ENCODE data around the gene MPV17. TPM values are rescaled to one million over a fixed set of nuclear protein-coding genes. Genes with fewer than 3 reads are reported as not detected.

MPV17 gene
- total and polyA plus RNA-seq, 2 of the 13 experiments (the other 11 are each of a cell fraction or from before 2014, with no cell fraction given) = 48.9 to 129 TPM

- TF ChIP-seq ZNF564 (CRISPR knock-in tag; IDR thresholded peaks at IDR 0.05) (peak; percentile 84), KAT2B (IDR thresholded peaks at IDR 0.05; ENCODE audit: borderline replicate concordance, low read depth, low read length) (no peak), U2AF2 (IDR thresholded peaks at IDR 0.05; ENCODE audit: low read depth, low read length) (no peak), ZSCAN9 (CRISPR knock-in tag; IDR thresholded peaks at IDR 0.05; ENCODE audit: borderline replicate concordance) (peak; percentile 86), ELK4 (CRISPR knock-in tag; IDR thresholded peaks at IDR 0.05; ENCODE audit: borderline replicate concordance) (no peak), CHD4 (IDR thresholded peaks at IDR 0.05; ENCODE audit: borderline replicate concordance, low read length) (no peak), ZFP82 (CRISPR knock-in tag; IDR thresholded peaks at IDR 0.05; ENCODE audit: borderline replicate concordance) (peak; percentile 30), ZBTB4 (CRISPR knock-in tag; IDR thresholded peaks at IDR 0.05; ENCODE audit: borderline replicate concordance) (peak; percentile 98), ZKSCAN5 (CRISPR knock-in tag; IDR thresholded peaks at IDR 0.05) (no peak; the same call in 1 of the 2 replicates), STAT5B (CRISPR knock-in tag; IDR thresholded peaks at IDR 0.05) (0 out of 2 replicates have a peak, but pooled peaks have one; percentile 40), ZNF10 (CRISPR knock-in tag; IDR thresholded peaks at IDR 0.05; ENCODE audit: borderline replicate concordance, low read depth) (peak; percentile 93; the same call in 1 of the 2 replicates), RCOR2 (CRISPR knock-in tag; IDR thresholded peaks at IDR 0.05) (peak; percentile 56; the same call in 1 of the 2 replicates), GPN1 (CRISPR knock-in tag; IDR thresholded peaks at IDR 0.05; ENCODE audit: borderline replicate concordance) (no peak; the same call in 1 of the 2 replicates), PHF5A (CRISPR knock-in tag; IDR thresholded peaks at IDR 0.05; ENCODE audit: low read depth, unreplicated experiment) (peak; percentile 99), FUBP1 (CRISPR knock-in tag; IDR thresholded peaks at IDR 0.05; ENCODE audit: borderline replicate concordance) (peak; percentile 74; the same call in 1 of the 2 replicates), ZFP62 (CRISPR knock-in tag; IDR thresholded peaks at IDR 0.05) (peak; percentile 98)
- TF ChIP-seq, protein P1, sequence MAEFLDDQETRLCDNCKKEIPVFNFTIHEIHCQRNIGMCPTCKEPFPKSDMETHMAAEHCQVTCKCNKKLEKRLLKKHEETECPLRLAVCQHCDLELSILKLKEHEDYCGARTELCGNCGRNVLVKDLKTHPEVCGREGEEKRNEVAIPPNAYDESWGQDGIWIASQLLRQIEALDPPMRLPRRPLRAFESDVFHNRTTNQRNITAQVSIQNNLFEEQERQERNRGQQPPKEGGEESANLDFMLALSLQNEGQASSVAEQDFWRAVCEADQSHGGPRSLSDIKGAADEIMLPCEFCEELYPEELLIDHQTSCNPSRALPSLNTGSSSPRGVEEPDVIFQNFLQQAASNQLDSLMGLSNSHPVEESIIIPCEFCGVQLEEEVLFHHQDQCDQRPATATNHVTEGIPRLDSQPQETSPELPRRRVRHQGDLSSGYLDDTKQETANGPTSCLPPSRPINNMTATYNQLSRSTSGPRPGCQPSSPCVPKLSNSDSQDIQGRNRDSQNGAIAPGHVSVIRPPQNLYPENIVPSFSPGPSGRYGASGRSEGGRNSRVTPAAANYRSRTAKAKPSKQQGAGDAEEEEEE (CRISPR knock-in tag; IDR thresholded peaks at IDR 0.05; ENCODE audit: borderline replicate concordance) = peak; percentile 95; the same call in 1 of the 2 replicates
- TF ChIP-seq, protein P2, sequence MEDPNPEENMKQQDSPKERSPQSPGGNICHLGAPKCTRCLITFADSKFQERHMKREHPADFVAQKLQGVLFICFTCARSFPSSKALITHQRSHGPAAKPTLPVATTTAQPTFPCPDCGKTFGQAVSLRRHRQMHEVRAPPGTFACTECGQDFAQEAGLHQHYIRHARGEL (CRISPR knock-in tag; IDR thresholded peaks at IDR 0.05) = no peak; the same call in none of the 2 replicates
Measured at GRCh38 chr2:27370026-27370815, 47.3 kb upstream of the MPV17 start, which contains the start of the genes EIF2B4 and SNX17 (continued).

All from HepG2 (cell line).